Measurements from ENCODE around the gene DOCK1. TPM values are rescaled to one million over a fixed set of nuclear protein-coding genes. Genes with fewer than 3 reads are reported as not detected.

The DOCK1 gene
- total RNA-seq, 1 experiment from 2014 or later: 60.4 TPM

GRCh38 chr10:127092916-127093315, 187.7 kb downstream of the DOCK1 start:
- no peaks in the 10 kb centered on the region for H3K27me3 ChIP-seq (replicated peaks)
- peaks cover 16% of the 10 kb centered on the region for H3K36me3 ChIP-seq
- H3K4me3 ChIP-seq: no peak overlapping the region
- no peaks in the 10 kb centered on the region for H3K9me3 ChIP-seq (replicated peaks)
- H3K4me1 ChIP-seq (replicated peaks): 0 out of 2 replicates have a peak, but pooled peaks cover 3% of the 10 kb centered on the region
- H3K27ac ChIP-seq: no peak overlapping the region
- no peak for DNase-seq (ENCODE audit: low read depth in 1 of 2, low spot score in 2 of 2)

- Histone ChIP-seq H3K36me3 (peaks cover 23% of the 10 kb centered on the region), H3K4me1 (replicated peaks) (no peaks in the 10 kb centered on the region), H3K27ac (no peak overlapping the region), H3K4me3 (no peak overlapping the region), H3K9me3 (replicated peaks) (no peaks in the 10 kb centered on the region), H3K27me3 (replicated peaks) (no peaks in the 10 kb centered on the region)
- DNase-seq (ENCODE audit: low read depth in 1 of 2, low spot score in 2 of 2): no peak
These were observed 189.8 kb downstream of the DOCK1 start for GRCh38 chr10:127094984-127095383.

- H3K36me3 ChIP-seq: peaks cover 24% of the 10 kb centered on the region
- H3K9me3 ChIP-seq (replicated peaks): no peaks in the 10 kb centered on the region
- DNase-seq (ENCODE audit: low read depth in 1 of 2, low spot score in 2 of 2): no peak
- no peaks in the 10 kb centered on the region for H3K27me3 ChIP-seq (replicated peaks)
- H3K4me1 ChIP-seq (replicated peaks): no peaks in the 10 kb centered on the region
- no peak overlapping the region for H3K4me3 ChIP-seq
- H3K27ac ChIP-seq: no peak overlapping the region
These were observed 195.9 kb downstream of the DOCK1 start for GRCh38 chr10:127100983-127101615.

- H3K36me3 ChIP-seq: peaks cover 35% of the 10 kb centered on the region
- H3K27me3 ChIP-seq (replicated peaks): no peaks in the 10 kb centered on the region
- H3K4me3 ChIP-seq: no peak overlapping the region
- no peak for DNase-seq (ENCODE audit: low read depth in 1 of 2, low spot score in 2 of 2)
- H3K27ac ChIP-seq: no peak overlapping the region
- H3K4me1 ChIP-seq (replicated peaks): no peaks in the 10 kb centered on the region
- no peaks in the 10 kb centered on the region for H3K9me3 ChIP-seq (replicated peaks)
These were observed 196.9 kb downstream of the DOCK1 start for GRCh38 chr10:127102176-127102575.

- peaks cover 49% of the 10 kb centered on the region for H3K36me3 ChIP-seq
- no peak for DNase-seq (ENCODE audit: low read depth in 1 of 2, low spot score in 2 of 2)
- H3K27me3 ChIP-seq (replicated peaks): no peaks in the 10 kb centered on the region
- no peaks in the 10 kb centered on the region for H3K9me3 ChIP-seq (replicated peaks)
- H3K4me3 ChIP-seq: no peak overlapping the region
- H3K4me1 ChIP-seq (replicated peaks): no peaks in the 10 kb centered on the region
- no peak overlapping the region for H3K27ac ChIP-seq
These were observed 209.9 kb downstream of the DOCK1 start for GRCh38 chr10:127115100-127115499.

- Histone ChIP-seq H3K4me3 (no peak overlapping the region), H3K27me3 (replicated peaks) (no peaks in the 10 kb centered on the region), H3K4me1 (replicated peaks) (no peaks in the 10 kb centered on the region), H3K9me3 (replicated peaks) (no peaks in the 10 kb centered on the region), H3K27ac (no peak overlapping the region), H3K36me3 (peaks cover 33% of the 10 kb centered on the region)
- peak in 1 of 2 experiments; percentile 37 for DNase-seq (ENCODE audit: low read depth in 1 of 2, low spot score in 2 of 2)
These were observed 211.9 kb downstream of the DOCK1 start for GRCh38 chr10:127117125-127117524.

- H3K27ac ChIP-seq: no peak overlapping the region
- no peaks in the 10 kb centered on the region for H3K9me3 ChIP-seq (replicated peaks)
- H3K4me1 ChIP-seq (replicated peaks): no peaks in the 10 kb centered on the region
- no peaks in the 10 kb centered on the region for H3K27me3 ChIP-seq (replicated peaks)
- no peak overlapping the region for H3K4me3 ChIP-seq
- peaks cover 30% of the 10 kb centered on the region for H3K36me3 ChIP-seq
- DNase-seq (ENCODE audit: low read depth in 1 of 2, low spot score in 2 of 2): no peak
These were observed 212.8 kb downstream of the DOCK1 start for GRCh38 chr10:127118034-127118433.

- DNase-seq (ENCODE audit: low read depth in 1 of 2, low spot score in 2 of 2): no peak
- no peaks in the 10 kb centered on the region for H3K9me3 ChIP-seq (replicated peaks)
- H3K27me3 ChIP-seq (replicated peaks): no peaks in the 10 kb centered on the region
- peaks cover 23% of the 10 kb centered on the region for H3K36me3 ChIP-seq
- no peaks in the 10 kb centered on the region for H3K4me1 ChIP-seq (replicated peaks)
- H3K4me3 ChIP-seq: no peak overlapping the region
- no peak overlapping the region for H3K27ac ChIP-seq
These were observed 214.7 kb downstream of the DOCK1 start for GRCh38 chr10:127119936-127120335.

GRCh38 chr10:127122831-127123230, 217.6 kb downstream of the DOCK1 start:
- Histone ChIP-seq H3K27ac (no peak overlapping the region), H3K36me3 (peaks cover 27% of the 10 kb centered on the region), H3K4me1 (replicated peaks) (no peaks in the 10 kb centered on the region), H3K4me3 (no peak overlapping the region), H3K27me3 (replicated peaks) (no peaks in the 10 kb centered on the region), H3K9me3 (replicated peaks) (no peaks in the 10 kb centered on the region)
- DNase-seq (ENCODE audit: low read depth in 1 of 2, low spot score in 2 of 2): no peak

- H3K27ac ChIP-seq: no peak overlapping the region
- H3K27me3 ChIP-seq (replicated peaks): no peaks in the 10 kb centered on the region
- DNase-seq (ENCODE audit: low read depth in 1 of 2, low spot score in 2 of 2): no peak
- H3K4me1 ChIP-seq (replicated peaks): no peaks in the 10 kb centered on the region
- H3K9me3 ChIP-seq (replicated peaks): no peaks in the 10 kb centered on the region
- peaks cover 24% of the 10 kb centered on the region for H3K36me3 ChIP-seq
- no peak overlapping the region for H3K4me3 ChIP-seq
These were observed 218.4 kb downstream of the DOCK1 start for GRCh38 chr10:127123626-127124025.

GRCh38 chr10:127125331-127125730, 220.1 kb downstream of the DOCK1 start:
- H3K4me3 ChIP-seq: no peak overlapping the region

GRCh38 chr10:127127822-127128221, 222.6 kb downstream of the DOCK1 start:
- no peak for DNase-seq (ENCODE audit: low read depth in 1 of 2, low spot score in 2 of 2)
- no peak overlapping the region for H3K4me3 ChIP-seq

More at GRCh38 chr10:127125331-127125730, 220.1 kb downstream of the DOCK1 start:
- Histone ChIP-seq H3K27ac (no peak overlapping the region), H3K36me3 (peaks cover 28% of the 10 kb centered on the region), H3K4me1 (replicated peaks) (no peaks in the 10 kb centered on the region), H3K27me3 (replicated peaks) (no peaks in the 10 kb centered on the region), H3K9me3 (replicated peaks) (no peaks in the 10 kb centered on the region)
- no peak for DNase-seq (ENCODE audit: low read depth in 1 of 2, low spot score in 2 of 2)

GRCh38 chr10:127129104-127129503, 223.9 kb downstream of the DOCK1 start:
- DNase-seq (ENCODE audit: low read depth in 1 of 2, low spot score in 2 of 2): no peak
- Histone ChIP-seq H3K27ac (no peak overlapping the region), H3K4me1 (replicated peaks) (no peaks in the 10 kb centered on the region), H3K36me3 (peaks cover 39% of the 10 kb centered on the region), H3K27me3 (replicated peaks) (no peaks in the 10 kb centered on the region), H3K9me3 (replicated peaks) (no peaks in the 10 kb centered on the region), H3K4me3 (no peak overlapping the region)

More at GRCh38 chr10:127127822-127128221, 222.6 kb downstream of the DOCK1 start:
- Histone ChIP-seq H3K9me3 (replicated peaks) (no peaks in the 10 kb centered on the region), H3K4me1 (replicated peaks) (no peaks in the 10 kb centered on the region), H3K27ac (no peak overlapping the region), H3K27me3 (replicated peaks) (no peaks in the 10 kb centered on the region), H3K36me3 (peaks cover 39% of the 10 kb centered on the region)

GRCh38 chr10:127132451-127132850, 227.2 kb downstream of the DOCK1 start:
- Histone ChIP-seq H3K36me3 (peaks cover 31% of the 10 kb centered on the region), H3K27me3 (replicated peaks) (no peaks in the 10 kb centered on the region), H3K4me1 (replicated peaks) (no peaks in the 10 kb centered on the region), H3K9me3 (replicated peaks) (no peaks in the 10 kb centered on the region), H3K4me3 (no peak overlapping the region), H3K27ac (no peak overlapping the region)
- no peak for DNase-seq (ENCODE audit: low read depth in 1 of 2, low spot score in 2 of 2)

- Histone ChIP-seq H3K9me3 (replicated peaks) (no peaks in the 10 kb centered on the region), H3K4me1 (replicated peaks) (no peaks in the 10 kb centered on the region), H3K27ac (no peak overlapping the region), H3K4me3 (no peak overlapping the region), H3K36me3 (peaks cover 36% of the 10 kb centered on the region), H3K27me3 (replicated peaks) (no peaks in the 10 kb centered on the region)
- no peak for DNase-seq (ENCODE audit: low read depth in 1 of 2, low spot score in 2 of 2)
These were observed 228.0 kb downstream of the DOCK1 start for GRCh38 chr10:127133225-127133624.
